GM21526 (cell line): ENCODE measurements around the gene USP20.

Experiments
- ATAC-seq: cut with Tn5 transposase; IDR thresholded peaks from one replicate; pipeline ENCODE4 v1.9.1; 2021; ENCODE audit warnings: moderate library complexity; ENCODE audit not compliant: unreplicated experiment, low FRiP score

USP20 gene

DNA sequence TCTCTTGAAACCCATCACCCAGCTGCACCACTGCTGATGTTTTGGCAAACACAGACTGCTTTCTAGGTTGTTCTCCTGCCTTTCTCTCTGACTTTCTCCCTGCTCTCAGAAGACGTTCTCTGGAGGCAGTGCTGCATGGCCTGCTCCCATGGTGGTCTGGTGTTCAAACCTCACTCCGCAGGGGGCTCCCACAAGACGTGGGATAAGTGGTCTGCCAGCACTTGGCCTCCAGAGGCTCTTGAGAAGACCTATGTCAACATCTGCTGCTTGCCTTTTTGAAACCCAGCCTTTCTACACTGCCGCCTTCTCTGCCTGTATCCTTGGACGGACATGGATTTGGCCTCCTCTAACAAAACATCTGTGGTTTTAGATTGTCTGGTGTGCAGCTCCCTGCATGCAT, 16.6 kb downstream of the USP20 start:
- ATAC-seq, result no peak

DNA sequence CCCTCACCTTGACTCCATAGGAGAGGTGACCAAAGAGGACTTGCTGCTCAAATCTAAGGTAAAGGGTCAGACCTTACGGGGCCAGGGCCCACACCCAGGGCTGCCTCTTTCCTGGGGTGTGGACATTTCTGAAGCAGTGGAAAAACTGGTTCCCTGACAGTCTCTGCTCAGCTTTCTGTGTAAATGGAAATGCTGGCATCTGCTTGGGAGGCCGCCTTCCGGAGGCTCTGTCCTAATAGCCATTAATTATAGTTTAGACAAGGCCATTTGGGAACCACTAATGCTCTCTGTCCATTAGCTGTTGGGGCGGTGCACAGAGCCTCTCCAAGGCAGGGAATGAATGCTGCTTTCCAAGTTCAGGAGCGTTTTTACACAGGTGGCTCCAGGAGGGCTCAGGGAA, 17.3 kb downstream of the USP20 start:
- ATAC-seq, result no peak

DNA sequence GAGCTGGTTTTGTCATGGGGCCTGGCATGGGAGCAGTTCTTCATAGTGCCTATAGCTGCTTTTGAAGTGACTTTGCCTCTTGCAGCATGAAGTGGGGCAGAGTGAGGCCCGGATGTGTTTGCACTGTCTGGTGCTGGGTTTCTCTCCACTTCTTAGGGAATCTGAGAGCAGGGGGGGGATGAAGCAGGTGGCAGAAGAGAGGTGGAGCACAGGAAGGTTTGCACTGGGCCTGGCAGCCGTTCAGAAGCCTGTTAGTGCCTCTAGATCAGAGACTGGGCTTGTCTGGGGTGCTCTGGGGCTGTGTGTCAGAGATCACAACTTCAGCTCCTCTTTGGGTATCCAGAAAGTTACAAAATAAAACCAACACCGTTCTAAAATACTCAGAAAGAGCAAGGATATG, 18.4 kb downstream of the USP20 start:
- no peak for ATAC-seq

DNA sequence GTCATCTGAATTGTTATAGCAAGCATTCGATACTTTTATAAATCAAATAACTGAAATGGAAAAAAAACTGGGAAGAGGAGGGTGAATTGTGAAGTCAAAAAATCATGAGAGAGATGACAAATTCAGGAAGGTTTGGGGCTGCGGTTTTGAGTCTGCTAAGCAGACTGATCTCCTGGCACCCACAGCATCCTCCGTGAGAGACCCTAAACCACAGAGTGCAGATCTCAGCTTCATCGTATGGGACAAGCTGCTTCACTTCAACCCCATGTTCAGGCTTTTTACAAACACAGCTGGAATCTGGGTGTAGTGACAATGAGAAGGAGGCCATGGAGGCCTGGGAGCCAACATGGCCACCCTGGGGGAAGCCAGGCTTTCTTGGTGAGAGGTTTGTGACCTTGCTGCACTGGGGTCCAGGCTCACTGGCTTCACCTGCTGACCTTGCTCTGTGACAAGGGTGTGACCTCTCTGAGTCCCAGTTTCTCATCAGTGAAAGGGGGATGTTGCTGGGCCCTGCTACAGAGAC, 19.4 kb downstream of the USP20 start:
- ATAC-seq, result no peak

DNA sequence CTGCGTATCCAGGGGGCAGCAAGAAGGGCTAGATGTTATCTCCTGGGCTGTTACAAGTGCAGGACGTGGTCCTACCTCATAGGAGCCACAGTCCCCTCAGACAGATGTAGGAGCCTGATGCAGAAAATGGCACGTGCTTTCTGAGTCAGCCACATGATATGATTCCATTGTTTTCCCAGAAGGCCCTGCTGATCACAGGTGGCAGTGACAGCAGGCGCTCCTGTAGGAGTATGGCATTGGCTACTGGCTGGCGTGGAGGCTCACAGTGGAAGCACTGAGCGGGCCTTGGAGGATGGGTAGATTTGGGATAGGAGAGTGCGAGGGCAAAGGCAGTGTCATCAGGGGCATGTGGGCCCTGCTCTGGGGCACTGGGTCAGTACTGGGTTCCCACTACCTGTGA, 21.9 kb downstream of the USP20 start:
- ATAC-seq, result no peak

DNA sequence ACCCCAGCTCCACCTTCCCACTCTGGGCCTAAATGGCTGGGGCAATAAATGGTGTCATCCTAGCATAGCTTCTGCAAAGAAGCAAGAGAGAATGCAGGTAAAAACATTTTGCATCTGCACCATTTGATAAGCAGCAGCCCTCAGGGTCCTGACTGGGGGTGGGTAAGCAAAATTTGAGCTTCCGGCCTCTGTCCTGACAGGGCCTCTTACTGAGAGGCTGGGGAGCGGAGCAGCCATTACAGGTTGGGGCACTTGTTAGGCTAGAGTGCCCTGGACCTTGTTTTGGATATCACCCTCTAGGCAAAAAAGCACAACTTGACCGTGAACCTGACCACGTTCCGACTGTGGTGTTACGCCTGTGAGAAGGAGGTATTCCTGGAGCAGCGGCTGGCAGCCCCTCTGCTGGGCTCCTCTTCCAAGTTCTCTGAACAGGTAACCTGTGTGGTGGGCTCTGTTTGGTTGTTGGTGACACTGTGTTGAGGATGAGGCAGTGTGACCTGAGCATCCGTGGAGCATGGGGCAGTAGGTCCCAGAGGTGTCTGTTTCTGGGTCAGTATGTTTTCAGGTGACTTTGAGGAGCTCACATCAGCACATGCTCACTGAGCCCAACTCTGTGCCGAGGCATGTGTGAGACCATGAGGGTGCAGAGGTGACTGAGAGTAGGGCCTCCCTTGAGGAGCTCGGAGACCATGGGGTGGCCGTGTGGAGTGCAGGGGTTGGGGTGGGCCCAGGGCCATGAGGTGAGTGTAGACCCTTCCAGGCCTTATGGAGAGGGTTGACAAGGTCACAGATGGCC, 23.1 kb downstream of the USP20 start:
- no peak for ATAC-seq

DNA sequence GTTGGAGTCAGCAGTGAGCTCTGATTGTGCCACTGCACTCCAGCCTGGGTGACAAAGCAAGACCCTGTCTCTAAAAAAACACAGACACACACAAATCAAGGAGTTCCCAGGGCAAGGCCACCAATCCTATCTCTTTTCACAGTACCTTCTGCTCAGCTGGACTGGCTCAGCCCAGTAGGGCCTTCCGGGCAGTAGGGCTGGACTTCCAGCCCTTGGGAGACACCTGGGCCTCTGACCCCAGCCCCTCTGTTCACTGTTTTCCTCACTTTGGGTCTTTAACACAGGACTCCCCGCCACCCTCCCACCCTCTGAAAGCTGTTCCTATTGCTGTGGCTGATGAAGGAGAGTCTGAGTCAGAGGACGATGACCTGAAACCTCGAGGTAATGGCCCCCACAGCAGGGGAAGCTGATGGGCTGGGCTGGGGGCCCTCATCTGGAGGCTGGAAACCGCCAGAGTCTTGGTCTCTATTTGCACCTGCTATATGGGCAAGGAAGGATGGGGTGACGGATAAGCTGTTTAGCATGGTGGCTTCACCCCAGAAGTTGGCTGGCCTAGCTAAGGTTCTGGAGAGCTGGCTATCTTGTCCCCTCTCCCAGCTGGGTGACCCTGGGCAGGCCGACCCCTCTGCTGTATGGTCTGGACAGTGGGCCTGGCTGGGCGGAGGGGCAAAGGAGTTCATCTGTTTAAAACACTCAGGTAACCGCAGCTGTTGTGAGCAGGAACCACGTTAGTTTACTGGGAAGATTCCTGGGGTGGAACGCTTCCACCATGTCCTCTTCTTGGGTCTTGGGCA, 25.6 kb downstream of the USP20 start:
- ATAC-seq, result no peak

DNA sequence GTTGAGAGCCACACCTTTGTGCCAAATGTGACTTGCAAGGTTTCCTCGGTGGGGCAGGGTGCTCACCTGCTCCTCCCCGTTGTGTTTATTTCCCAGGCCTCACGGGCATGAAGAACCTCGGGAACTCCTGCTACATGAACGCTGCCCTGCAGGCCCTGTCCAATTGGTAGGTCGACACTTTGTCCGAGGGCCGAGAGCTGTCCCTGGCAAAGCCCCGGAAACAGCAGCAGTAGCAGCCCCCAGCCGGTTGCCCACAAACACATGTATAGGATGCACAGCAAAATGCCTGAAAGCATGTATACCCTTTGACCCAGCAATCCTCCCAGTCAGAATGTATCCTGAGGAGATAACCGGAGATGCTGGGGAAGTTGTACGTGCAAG, 26.2 kb downstream of the USP20 start:
- ATAC-seq, result no peak

DNA sequence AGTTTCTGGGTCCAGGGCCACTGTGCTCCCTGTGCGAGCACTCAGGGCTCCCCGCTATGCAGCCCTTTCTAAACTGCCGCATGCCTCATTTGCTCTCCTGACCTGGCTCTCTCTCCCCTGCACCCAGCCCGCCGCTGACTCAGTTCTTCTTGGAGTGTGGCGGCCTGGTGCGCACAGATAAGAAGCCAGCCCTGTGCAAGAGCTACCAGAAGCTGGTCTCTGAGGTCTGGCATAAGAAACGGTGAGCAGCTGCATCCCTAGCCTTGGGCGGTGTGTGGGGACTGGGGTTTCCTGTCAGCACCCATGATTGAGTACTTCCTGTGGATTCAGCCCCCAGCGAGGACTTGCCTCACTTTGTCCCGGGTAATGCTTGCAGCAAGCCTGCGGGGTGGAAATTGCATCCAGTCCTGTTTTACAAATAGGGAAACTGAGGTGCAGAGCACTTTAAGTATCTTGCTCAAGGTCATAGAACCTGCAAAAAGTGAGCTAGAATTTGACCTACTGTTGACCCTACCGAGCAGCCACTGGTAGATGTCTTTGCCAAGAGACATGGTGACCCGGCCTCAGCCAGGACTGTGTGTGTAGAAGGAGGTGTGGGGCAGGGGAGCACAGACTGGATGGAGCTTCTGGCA, 27.9 kb downstream of the USP20 start:
- no peak for ATAC-seq

DNA sequence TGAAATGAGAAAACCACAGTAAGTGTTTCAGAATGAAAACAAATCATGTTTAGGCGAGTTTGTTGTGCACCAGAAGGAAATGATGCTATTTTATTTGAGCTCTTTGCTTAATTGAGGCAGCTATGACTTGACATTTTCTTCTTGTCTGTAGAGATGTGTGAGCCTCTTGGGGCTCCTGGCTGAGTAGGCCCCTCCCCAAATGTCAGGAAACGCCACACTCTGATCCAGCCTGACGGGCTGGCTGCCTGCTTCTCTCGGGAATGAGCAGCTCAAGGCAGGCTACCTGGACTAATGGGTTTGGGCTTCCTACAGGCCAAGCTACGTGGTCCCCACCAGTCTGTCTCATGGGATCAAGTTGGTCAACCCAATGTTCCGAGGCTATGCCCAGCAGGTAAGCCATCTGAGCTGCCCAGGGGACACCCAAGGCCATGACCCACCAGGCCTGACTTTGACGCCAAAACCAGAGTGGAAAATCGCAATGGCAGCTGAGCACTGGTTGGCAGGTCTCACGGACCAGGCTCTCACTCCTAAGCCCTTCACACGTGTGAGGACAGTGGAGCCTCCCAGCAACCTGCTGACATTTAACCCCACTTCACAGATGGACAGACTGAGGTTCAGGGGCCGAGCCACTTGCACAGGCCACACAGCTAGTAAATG, 29.9 kb downstream of the USP20 start:
- ATAC-seq, result no peak

DNA sequence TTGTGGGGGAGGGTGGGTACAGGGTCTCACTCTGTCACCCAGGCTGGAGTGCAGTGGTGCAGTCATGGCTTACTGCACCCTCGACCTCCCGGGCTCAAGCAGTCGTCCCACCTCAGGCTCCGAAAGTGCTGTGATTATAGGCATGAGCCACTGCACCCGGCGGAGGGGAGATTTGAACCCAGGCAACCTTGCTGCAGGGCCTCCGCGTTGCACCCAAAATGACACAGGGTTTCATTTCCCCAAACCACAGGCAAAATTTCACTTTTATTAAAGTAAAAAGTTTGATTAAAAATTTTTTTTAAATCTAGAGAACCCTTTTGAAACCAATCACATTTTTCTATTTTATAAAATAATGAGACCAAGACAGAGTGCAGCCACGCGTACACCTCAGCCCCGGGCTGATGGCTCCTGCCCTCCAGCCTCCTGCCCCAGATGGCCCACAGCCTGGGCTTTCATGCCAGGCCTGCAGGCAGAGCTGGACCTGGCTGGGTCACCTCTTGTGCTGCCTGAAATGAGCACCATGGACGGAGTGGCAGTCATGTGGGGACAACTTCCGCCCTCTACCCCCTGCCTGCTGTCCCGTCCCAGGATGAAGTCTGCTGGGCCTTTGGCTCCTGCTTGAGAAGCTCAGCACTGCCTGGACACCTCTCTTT, 30.5 kb downstream of the USP20 start:
- ATAC-seq, result no peak

DNA sequence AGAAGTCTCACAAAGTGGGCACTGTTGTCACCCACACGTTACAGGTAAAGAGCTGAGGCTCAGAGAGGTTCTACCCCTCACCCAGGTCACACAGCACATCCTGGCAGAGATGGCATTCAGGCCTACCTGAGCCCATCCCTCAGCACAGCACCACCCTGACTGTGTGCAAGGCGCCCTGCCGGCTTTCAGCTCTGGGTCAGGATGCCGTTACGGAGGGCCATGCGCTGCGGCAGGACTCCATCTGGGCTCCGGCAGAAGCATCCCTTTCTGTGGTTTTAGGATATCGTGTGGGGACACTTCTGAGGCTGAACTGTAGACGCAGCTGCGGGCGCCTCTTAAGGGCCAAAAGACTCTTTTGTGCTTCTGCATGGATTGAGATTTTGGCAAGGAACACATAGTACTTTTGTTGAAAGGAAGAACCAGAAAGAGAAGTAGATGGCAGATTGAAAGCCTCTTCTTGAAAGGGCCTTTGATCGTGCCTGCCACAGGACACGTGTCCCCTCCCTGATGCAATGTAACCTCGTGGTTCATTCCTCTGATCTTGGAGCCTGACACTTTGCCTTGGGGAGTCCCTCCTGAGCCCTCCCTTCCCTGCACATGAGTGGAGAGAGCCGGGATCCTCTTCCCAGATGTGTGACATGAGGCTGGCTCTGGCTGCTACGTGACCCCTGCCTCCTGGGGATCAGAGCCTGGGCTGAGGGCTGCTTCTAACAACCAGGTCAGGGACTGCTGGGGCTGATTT, 31.3 kb downstream of the USP20 start:
- no peak for ATAC-seq

DNA sequence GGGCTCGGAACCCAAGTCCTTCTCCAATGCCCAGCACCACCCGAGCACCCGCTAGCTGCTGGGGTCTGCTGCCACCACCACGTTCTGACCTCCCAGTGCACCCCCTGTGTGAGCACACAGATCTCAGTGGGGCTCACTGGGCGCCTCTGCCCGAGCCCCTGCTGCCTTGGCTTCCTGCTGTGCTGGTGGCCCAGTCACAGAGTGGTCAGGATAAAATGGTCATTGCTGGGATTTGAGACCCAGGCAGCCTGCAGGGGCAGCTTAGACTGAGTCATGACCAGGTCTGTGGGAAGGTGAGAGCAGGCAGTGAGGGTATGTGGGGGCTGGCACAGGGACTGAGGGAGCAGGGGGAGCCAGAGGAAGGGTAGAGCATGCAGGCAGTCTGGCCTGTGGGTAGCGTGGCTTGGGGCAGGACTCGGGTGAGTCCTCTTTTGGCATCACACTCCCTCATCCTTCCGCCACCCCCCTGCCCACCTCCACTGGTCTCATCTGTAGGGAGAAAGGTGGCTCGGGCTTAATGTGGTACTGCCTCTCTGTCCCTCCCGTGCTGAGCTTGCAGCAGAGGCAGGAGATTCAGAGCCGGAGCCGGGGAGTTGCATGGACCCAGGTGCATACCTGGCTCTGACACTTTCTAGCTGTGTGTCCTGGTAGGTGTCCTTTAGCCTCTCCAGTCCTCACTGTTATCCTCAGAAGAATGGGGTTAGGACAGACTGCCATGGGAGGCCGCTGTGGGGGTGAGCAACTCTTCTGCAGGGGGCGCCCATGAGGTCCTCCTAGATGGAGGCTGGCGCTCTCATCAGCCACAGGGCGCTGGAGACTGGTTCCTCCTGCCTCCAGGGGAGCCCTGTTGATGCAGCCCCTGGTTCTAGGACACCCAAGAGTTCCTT, 32.1 kb downstream of the USP20 start:
- no peak for ATAC-seq

DNA sequence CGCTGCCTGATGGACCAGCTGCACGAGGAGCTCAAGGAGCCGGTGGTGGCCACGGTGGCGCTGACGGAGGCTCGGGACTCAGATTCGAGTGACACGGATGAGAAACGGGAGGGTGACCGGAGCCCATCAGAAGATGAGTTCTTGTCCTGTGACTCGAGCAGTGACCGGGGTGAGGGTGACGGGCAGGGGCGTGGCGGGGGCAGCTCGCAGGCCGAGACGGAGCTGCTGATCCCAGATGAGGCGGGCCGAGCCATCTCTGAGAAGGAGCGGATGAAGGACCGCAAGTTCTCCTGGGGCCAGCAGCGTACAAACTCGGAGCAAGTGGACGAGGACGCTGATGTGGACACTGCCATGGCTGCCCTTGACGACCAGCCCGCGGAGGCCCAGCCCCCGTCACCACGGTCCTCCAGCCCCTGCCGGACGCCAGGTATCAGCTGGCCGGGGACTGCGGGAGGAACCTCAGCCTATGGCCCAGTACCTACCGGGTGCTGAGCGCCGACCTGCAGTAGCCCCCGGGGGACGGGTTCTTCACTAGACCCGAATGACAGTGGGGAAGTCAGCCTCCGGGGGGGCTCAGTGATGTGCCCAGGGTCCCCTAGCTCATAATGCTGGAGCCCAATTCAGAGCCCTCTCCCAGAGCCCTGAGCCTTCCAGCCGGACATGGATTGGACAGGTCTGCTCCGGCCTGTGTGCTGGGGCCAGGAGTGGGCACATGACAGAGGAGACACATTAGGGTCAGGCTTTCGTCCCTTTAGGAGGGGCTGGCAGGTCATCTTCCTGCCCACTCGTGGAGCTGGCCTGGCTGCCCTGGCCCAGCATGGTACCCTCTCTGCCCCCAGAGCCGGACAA, 33.0 kb downstream of the USP20 start:
- ATAC-seq, result no peak

DNA sequence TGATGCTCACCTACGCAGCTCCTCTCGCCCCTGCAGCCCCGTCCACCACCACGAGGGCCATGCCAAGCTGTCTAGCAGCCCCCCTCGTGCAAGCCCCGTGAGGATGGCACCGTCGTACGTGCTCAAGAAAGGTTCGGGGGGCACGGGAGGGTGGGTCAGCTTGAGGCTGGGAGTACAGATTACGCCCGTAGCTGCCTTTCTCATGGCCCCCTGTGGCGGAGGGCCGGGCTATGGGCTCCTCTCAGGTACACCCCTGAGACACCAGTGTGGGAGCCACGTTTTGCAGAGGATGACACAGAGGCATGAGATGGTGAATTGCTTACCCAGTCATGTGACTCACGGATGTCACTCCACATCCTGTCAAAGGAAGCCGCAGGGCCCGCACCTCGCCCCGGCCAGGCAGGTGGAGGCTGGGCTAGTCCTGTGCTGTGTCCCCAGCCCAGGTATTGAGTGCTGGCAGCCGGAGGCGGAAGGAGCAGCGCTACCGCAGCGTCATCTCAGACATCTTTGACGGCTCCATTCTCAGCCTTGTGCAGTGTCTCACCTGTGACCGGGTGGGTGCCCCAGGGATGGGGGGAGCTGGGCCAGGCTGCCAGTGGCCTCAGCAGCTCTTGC, 33.7 kb downstream of the USP20 start:
- no peak for ATAC-seq

DNA sequence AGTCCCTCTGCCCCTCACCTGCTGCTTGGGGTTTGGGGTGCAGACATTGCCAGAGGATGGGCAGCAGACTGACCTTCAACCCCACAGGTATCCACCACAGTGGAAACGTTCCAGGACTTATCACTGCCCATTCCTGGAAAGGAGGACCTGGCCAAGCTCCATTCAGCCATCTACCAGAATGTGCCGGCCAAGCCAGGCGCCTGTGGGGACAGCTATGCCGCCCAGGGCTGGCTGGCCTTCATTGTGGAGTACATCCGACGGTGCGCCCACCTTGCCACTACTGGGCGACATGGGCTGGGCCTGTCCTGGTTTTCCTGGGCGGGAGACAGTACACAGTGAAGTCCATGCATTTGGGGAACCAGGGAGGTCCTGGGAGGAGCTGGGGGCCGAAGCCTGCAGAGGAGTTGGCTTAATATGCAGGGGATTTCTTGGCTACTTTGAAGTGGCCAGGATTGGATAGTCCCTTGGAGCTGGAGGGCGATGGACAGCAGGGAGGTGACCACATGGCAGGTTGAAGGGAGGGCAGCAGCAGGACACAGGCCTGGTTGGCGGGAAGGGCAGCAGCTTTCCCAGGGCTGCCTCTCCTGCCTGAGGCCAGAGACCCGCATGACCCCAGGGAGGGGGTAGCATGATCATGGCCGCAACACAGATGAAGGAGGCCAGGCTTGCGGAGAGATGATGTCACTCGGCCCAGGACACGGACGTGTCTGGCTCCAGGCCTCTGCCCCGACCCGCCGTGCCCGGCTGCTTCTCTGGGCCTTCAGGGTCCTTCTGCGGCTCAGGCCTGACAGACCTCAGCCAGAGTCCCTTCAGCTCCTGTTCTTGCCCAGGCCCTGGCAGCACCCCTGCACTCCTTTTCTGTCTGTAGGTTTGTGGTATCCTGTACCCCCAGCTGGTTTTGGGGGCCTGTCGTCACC, 34.6 kb downstream of the USP20 start:
- ATAC-seq, result no peak
